SJSA1 (cell line): ENCODE results near the gene TMEM100. TPM values are rescaled to one million over a fixed set of nuclear protein-coding genes. Genes with fewer than 3 reads are reported as not detected.
"Not testable (repeated sequence)": the region's sequence is repeated elsewhere in the genome, so short reads cannot be mapped to it uniquely, and the experiment has no call there.

Source experiments
- DNase-seq, 2 experiments: peaks; one replicate each; pipeline ENCODE4 v3.0.0-alpha.2; 2015 to 2020; ENCODE audit warnings: low spot score in 2 of 2, low read depth in 1 of 2
- H3K27ac ChIP-seq: fragments of 250-450 bp; sonication (Bioruptor Pico); 2 replicates; pipeline ENCODE4 v1.5.1; 2020; ENCODE audit warnings: mild to moderate bottlenecking, moderate library complexity
- H3K27me3 ChIP-seq: fragments of 250-450 bp; sonication (Bioruptor Pico); replicated peaks from 2 replicates; pipeline ENCODE4 v1.5.1; 2020; ENCODE audit warnings: mild to moderate bottlenecking, moderate library complexity
- H3K36me3 ChIP-seq: fragments of 250-450 bp; sonication (Bioruptor Pico); 2 replicates; pipeline ENCODE4 v1.5.1; 2020; ENCODE audit warnings: mild to moderate bottlenecking
- H3K4me1 ChIP-seq: fragments of 250-450 bp; sonication (Bioruptor Pico); replicated peaks from 2 replicates; pipeline ENCODE4 v1.6.1; 2021; ENCODE audit warnings: mild to moderate bottlenecking
- H3K4me3 ChIP-seq: fragments of 250-450 bp; sonication (Bioruptor Pico); 2 replicates; pipeline ENCODE4 v1.5.1; 2020; ENCODE audit warnings: mild to moderate bottlenecking
- H3K9me3 ChIP-seq: fragments of 250-450 bp; sonication (Bioruptor Pico); replicated peaks from 2 replicates; pipeline ENCODE4 v1.5.1; 2020; ENCODE audit warnings: mild to moderate bottlenecking
- total RNA-seq: library from RNA; depleted of rRNA; stranded (reverse); fragments of >200 nt; shearing (Covaris generic); gene quantifications from 2 replicates; pipeline ENCODE4 v1.2.3, GENCODE V29; 2014; rRNA removed

TMEM100 gene
- total RNA-seq, 1 experiment from 2014 or later, result 2.6 TPM

DNA sequence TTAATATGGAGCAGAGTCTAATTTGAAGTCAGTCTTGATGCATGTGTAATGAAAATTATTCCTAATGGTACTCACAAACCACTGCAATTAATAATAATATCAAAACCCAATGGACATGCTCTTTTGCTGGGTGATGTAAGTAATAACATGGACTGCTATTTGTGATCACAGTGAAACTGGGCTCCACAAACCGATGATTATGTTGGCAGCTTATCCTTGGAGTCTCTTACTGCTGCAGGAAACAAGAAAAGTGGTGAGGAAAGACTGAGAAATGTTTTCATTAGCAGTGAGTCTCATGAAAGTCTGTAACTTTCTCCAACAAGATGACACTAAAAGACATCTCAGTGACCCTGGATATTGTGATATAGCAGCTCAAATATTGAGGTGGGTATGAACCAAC is 45.2 kb downstream of the TMEM100 start:
- no peak for DNase-seq
- Histone ChIP-seq H3K9me3 (0 out of 2 replicates have a peak, but pooled peaks cover 3% of the 10 kb centered on the region), H3K27ac (no peak overlapping the region)

DNA sequence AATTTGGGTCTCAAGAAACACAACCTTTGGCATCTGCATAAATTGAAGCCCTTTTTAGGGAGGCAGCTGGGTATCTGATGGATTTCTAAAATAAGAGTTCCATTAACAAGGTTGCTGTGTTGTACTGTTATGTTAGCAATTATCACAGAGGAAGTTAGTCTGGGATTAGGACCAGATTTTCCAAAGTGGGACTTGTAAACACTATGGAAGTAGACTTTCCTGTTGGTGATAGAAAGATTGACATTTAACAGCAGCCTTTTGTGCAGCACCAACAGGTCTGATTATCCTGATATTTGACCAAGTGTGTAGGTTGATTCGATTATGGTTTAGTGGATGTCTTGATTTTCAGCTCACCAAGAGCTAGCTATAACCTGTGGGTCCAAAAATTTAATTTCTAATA is 46.4 kb downstream of the TMEM100 start:
- Histone ChIP-seq H3K4me3 (no peak overlapping the region), H3K27ac (no peak overlapping the region)

More for the DNA sequence above, 45.2 kb downstream of the TMEM100 start:
- Histone ChIP-seq H3K27me3 (no peaks in the 10 kb centered on the region; the same call in none of the 2 replicates), H3K4me1 (no peaks in the 10 kb centered on the region), H3K36me3 (no peaks in the 10 kb centered on the region), H3K4me3 (no peak overlapping the region)

DNA sequence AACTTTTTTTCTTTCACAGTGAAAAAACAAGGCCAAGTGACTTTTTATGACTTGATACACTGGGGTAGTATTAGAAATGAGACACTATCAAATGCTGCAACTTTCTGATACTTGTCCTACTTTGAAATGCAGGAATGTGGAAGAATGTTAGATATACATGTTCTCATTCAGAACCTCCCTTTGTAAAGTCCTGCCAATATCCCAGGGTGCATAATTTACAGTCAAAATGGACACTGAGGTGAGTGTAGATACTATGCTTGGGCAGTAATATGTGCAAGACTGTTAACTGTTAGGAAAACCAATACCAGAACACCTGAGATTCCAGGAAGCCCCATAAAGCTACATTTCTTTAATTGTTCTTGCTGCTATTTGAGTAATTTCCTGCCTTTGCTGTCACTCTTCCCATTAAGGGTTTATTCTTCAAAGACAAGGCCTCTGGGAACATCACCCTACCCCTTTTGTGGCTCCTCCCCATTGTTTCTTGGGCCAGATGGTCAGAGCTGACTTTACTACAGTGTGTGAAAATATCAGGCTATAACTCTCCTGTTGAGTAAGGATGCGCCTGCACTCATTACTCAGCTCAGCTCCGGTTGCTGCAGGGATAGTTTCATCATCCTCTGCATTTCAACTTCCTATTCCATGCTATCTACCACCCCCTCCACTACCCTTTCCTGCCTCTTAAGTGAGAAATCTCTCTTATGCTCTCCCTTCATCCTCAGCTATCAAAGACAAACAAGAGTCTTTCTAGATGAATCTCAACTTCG is 48.7 kb downstream of the TMEM100 start:
- H3K36me3 ChIP-seq, result no peaks in the 10 kb centered on the region
- no peak overlapping the region for H3K27ac ChIP-seq
- H3K4me1 ChIP-seq, result no peaks in the 10 kb centered on the region
- H3K27me3 ChIP-seq, result no peaks in the 10 kb centered on the region; the same call in 1 of the 2 replicates
- H3K9me3 ChIP-seq, result 0 out of 2 replicates have a peak, but pooled peaks cover 3% of the 10 kb centered on the region
- H3K4me3 ChIP-seq, result no peak overlapping the region
- DNase-seq, result no peak

More for the DNA sequence above, 46.4 kb downstream of the TMEM100 start:
- Histone ChIP-seq H3K27me3 (no peaks in the 10 kb centered on the region; the same call in none of the 2 replicates), H3K4me1 (no peaks in the 10 kb centered on the region), H3K36me3 (no peaks in the 10 kb centered on the region), H3K9me3 (0 out of 2 replicates have a peak, but pooled peaks cover 3% of the 10 kb centered on the region)
- no peak for DNase-seq

DNA sequence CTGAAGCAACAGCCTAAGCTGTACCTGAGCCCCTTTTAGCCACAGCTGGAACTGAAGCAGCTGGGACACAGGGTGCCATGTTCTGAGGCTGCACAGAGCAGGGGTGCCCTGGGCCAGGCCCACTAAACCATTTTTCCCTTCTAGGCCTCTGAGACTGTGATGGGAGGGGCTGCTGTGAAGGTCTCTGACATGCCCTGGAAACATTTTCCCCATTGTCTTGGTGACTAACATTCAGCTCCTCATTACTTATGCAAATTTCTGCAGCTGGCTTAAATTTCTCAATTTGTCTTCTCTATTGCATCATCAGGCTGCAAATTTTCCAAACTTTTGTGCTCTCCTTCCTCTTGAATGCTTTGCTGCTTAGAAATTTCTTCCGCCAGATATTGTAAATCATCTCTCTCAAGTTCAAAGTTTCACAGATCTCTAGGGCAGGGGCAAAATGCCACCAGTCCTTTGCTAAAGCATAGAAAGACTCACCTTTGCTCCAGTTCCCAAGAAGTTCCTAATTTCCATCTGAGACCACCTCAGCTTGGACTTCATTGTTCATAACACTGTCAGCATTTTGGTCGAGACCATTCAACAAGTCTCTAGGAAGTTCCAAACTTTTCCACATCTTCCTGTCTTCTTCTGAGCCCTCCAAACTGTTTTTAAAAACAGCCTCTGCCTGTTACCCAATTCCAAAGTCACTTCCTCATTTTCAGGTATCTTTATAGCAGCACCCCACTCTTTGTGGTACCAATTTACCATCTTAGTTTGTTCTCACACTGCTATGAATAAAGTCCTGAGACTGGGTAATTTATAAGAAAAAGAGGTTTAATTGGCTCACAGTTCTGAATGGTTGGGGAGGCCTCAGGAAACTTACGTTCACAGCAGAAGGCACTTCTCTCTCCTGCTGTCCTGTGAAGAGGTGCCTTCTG is 49.8 kb downstream of the TMEM100 start:
- no peak for DNase-seq
- Histone ChIP-seq H3K4me1 (peaks cover 10% of the 10 kb centered on the region), H3K4me3 (no peak overlapping the region), H3K9me3 (no peaks in the 10 kb centered on the region), H3K27me3 (no peaks in the 10 kb centered on the region; the same call in 1 of the 2 replicates), H3K27ac (no peak overlapping the region), H3K36me3 (no peaks in the 10 kb centered on the region)

DNA sequence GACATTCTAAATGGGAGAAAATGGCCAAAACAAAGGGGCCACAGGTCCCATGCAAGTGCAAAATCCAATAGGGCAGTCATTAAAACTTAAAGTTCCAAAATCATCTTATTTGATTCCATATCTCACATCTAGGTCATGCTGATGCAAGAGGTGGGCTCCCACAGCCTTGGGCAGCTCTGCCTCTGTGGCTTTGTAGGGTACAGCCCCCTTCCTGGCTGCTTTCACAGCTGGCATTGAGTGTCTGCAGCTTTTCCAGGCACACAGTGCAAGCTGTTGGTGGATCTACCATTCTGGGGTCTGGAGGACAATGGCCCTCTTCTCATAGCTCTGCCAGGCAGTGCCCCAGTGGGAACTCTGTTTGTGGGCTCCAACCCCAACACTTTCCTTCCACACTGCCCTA is 50.7 kb downstream of the TMEM100 start:
- not testable (repeated sequence) for H3K36me3 ChIP-seq, H3K9me3 ChIP-seq, H3K27me3 ChIP-seq, H3K4me3 ChIP-seq, H3K27ac ChIP-seq, DNase-seq
- H3K4me1 ChIP-seq, result peaks cover 14% of the 10 kb centered on the region

Other genes starting within 250 kb of the TMEM100 start
- not detected in 2 replicates for gene SMIM36, start 211.4 kb downstream of the TMEM100 start, total RNA-seq
- gene PCTP, start 28.2 kb upstream of the TMEM100 start, total RNA-seq, result 99.0 and 108 TPM in 2 replicates